ENCODE results near the gene CDC42EP1.

The CDC42EP1 gene

GRCh38 chr22:37616201-37617083, 56.2 kb downstream of the CDC42EP1 start:
- no peak for DNase-seq

- DNase-seq = no peak
These were observed 57.2 kb downstream of the CDC42EP1 start for GRCh38 chr22:37617431-37617830.

- DNase-seq = peak in 1 of 2 donors; percentile 34
These were observed 57.9 kb downstream of the CDC42EP1 start for GRCh38 chr22:37618072-37618656.

GRCh38 chr22:37618674-37619073, 58.4 kb downstream of the CDC42EP1 start:
- no peak for DNase-seq
